Kidney (tissue), 14 donors: ENCODE measurements around the gene TMIE. TPM values are rescaled to one million over a fixed set of nuclear protein-coding genes. Genes with fewer than 3 reads are reported as not detected.

Experiments
- DNase-seq, 5 donors: peaks; one replicate each; pipeline ENCODE4 v3.0.0-alpha.2; 2013 to 2020
- FAIRE-seq: peaks from 2 replicates; lab custom pipeline; 2012; peaks lifted over from hg19 to GRCh38; lab: Jason Lieb, UNC
- H3K27ac ChIP-seq, 2 donors: one replicate each; pipeline ENCODE4 v1.7.0; 2013; ENCODE audit warnings: low read depth in 2 of 2, low read length in 2 of 2, inconsistent platforms in 1 of 2
- H3K27me3 ChIP-seq: one replicate; pipeline ENCODE4 v1.7.1; 2013; ENCODE audit warnings: low read length, inconsistent platforms; ENCODE audit not compliant: control insufficient read depth, insufficient read depth
- H3K36me3 ChIP-seq, 3 donors: one replicate each; pipeline versions ENCODE4 v1.7.0 to v1.7.1; 2013; ENCODE audit warnings: low read length in 3 of 3, control low read depth in 1 of 3, inconsistent platforms in 1 of 3; ENCODE audit not compliant: insufficient read depth in 3 of 3, control insufficient read depth in 2 of 3
- H3K4me1 ChIP-seq, 3 donors: one replicate each; pipeline versions ENCODE4 v1.7.0 to v1.7.1; 2013; ENCODE audit warnings: low read length in 3 of 3, inconsistent platforms in 1 of 3, low read depth in 1 of 3; ENCODE audit not compliant: control insufficient read depth in 2 of 3, insufficient read depth in 2 of 3
- H3K4me3 ChIP-seq, 3 donors: one replicate each; pipeline versions ENCODE4 v1.7.0 to v1.8.1; 2013; ENCODE audit warnings: low read length in 3 of 3, control low read depth in 1 of 3, inconsistent platforms in 1 of 3
- H3K9ac ChIP-seq, 3 donors: one replicate each; pipeline versions ENCODE4 v1.7.0 to v1.7.1; 2013; ENCODE audit warnings: low read length in 3 of 3, control low read depth in 1 of 3, inconsistent platforms in 1 of 3
- H3K9me3 ChIP-seq, 3 donors: one replicate each; pipeline versions ENCODE4 v1.7.0 to v1.7.1; 2013; ENCODE audit warnings: low read length in 3 of 3, control low read depth in 1 of 3, inconsistent platforms in 1 of 3; ENCODE audit not compliant: control insufficient read depth in 2 of 3, insufficient read depth in 1 of 3
- CTCF ChIP-seq: IDR thresholded peaks from 3 replicates; pipeline ENCODE4 v1.5.1; 2012; ENCODE audit warnings: mild to moderate bottlenecking, moderate library complexity, borderline replicate concordance; ENCODE audit not compliant: insufficient read depth; ENCODE audit errors: extremely low read depth
- intact Hi-C: fragments of 100-400 bp; cut with DNase I; formaldehyde crosslinking; loops from one replicate; pipeline ENCODE4 v1.11.1; 2022
- polyA plus RNA-seq: library from polyadenylated mRNA; stranded (reverse); fragments of 350-450 nt; fragmentation: Illumina TruSeq; extraction: RNeasy Lipid Tissue Mini Kit (QIAGEN cat#74804); gene quantifications from one replicate; pipeline ENCODE4 v1.2.3, GENCODE V29; 2014; ENCODE audit warnings: low read depth, low replicate concordance; ENCODE audit not compliant: insufficient read depth
- total RNA-seq: library from RNA; stranded (reverse); fragmentation: NEBNext Ultra II Directional; extraction: Animal tissue kit (Norgen Biotek cat#: 25700); gene quantifications from one replicate; pipeline ENCODE4 v1.2.1, GENCODE V29; 2021
- donor health status: control.
- donor health status: control.
- donor health status: control.
- donor health status: control.
- donor health status: control.
- donor health status: DM: yes; HTN: yes; CAD: no.
- donor health status: Normal renal cell carcinoma (clear cell type).

The TMIE gene
- total and polyA plus RNA-seq, 2 donors from 2014 or later: 0.79 to 1.3 TPM

- Histone ChIP-seq H3K27ac (no peak overlapping the region), H3K9ac (no peak overlapping the region), H3K4me3 (no peak overlapping the region), H3K27me3 (no peaks in the 10 kb centered on the region), H3K36me3 (no peaks in the 10 kb centered on the region), H3K9me3 (no peaks in the 10 kb centered on the region), H3K4me1 (peaks cover 0 to 9% (median 2%) of the 10 kb centered on the region in 3 donors)
- peak in 2 of 5 donors; percentile 5 to 38 for DNase-seq
- FAIRE-seq: no peak
- TF ChIP-seq CTCF: no peak
- intact Hi-C loops: no loop called here
These were observed 32.6 kb upstream of the TMIE start for GRCh38 chr3:46668591-46668990.

- no peak overlapping the region for H3K27ac ChIP-seq
- FAIRE-seq (no peak), DNase-seq (peak in 2 of 5 donors; percentile 19 to 38)
- intact Hi-C loops: no loop called here
- no peaks in the 10 kb centered on the region for H3K9me3 ChIP-seq
- H3K9ac ChIP-seq: no peak overlapping the region
- no peak overlapping the region for H3K4me3 ChIP-seq
- no peaks in the 10 kb centered on the region for H3K36me3 ChIP-seq
- no peak for TF ChIP-seq CTCF
- H3K27me3 ChIP-seq: no peaks in the 10 kb centered on the region
- H3K4me1 ChIP-seq: peaks cover 0 to 3% (median 0%) of the 10 kb centered on the region in 3 donors
These were observed 31.8 kb upstream of the TMIE start for GRCh38 chr3:46669191-46669999.

GRCh38 chr3:46670000-46670890, 30.9 kb upstream of the TMIE start:
- DNase-seq (peak in 3 of 5 donors; percentile 4 to 47 (median 16)), FAIRE-seq (no peak)
- Histone ChIP-seq H3K4me3 (no peak overlapping the region), H3K4me1 (no peaks in the 10 kb centered on the region), H3K27ac (no peak overlapping the region), H3K9me3 (no peaks in the 10 kb centered on the region), H3K36me3 (peaks cover 0 to 4% (median 0%) of the 10 kb centered on the region in 3 donors), H3K27me3 (no peaks in the 10 kb centered on the region), H3K9ac (no peak overlapping the region)
- intact Hi-C loops: no loop called here
- no peak for TF ChIP-seq CTCF
